Measurements from ENCODE around the gene NOBOX. TPM values are rescaled to one million over a fixed set of nuclear protein-coding genes. Genes with fewer than 3 reads are reported as not detected.
"Not testable (repeated sequence)": the region's sequence is repeated elsewhere in the genome, so short reads cannot be mapped to it uniquely, and the experiment has no call there.

Gene NOBOX
- polyA plus RNA-seq, 3 donors, result not detected

GRCh38 chr7:144348625-144349024, 54.9 kb downstream of the NOBOX start:
- DNase-seq (ENCODE audit: extremely low read depth in 1 of 11, low read depth in 9 of 11, low spot score in 4 of 11), result not testable (repeated sequence)

Other genes starting within 250 kb of the NOBOX start
- 10 to 100 TPM in 1 of 3 donors, 1 to 10 TPM in 2; 3.2 to 10.3 (median 3.7) TPM for gene CTAGE4, start 220.2 kb downstream of the NOBOX start, polyA plus RNA-seq (ENCODE audit: insufficient read length in 3 of 3)
- 10 to 100 TPM; 19.6 to 25.1 (median 21.8) TPM for gene ARHGEF35, start 207.9 kb downstream of the NOBOX start, polyA plus RNA-seq (ENCODE audit: insufficient read length in 3 of 3)
- gene OR2A42, start 164.1 kb downstream of the NOBOX start, polyA plus RNA-seq (ENCODE audit: insufficient read length in 3 of 3), result 1 to 10 TPM in 2 of 3 donors, under 1 TPM in 1; 0.98 to 2.7 (median 1.2) TPM
- gene OR2A7, start 138.9 kb downstream of the NOBOX start, polyA plus RNA-seq (ENCODE audit: insufficient read length in 3 of 3), result 10 to 100 TPM in 2 of 3 donors, 1 to 10 TPM in 1; 3.9 to 12.1 (median 11.6) TPM
- 10 to 100 TPM in 1 of 3 donors, 1 to 10 TPM in 2; 5.0 to 14.3 (median 5.7) TPM for gene CTAGE8, start 134.4 kb downstream of the NOBOX start, polyA plus RNA-seq (ENCODE audit: insufficient read length in 3 of 3)
- gene OR2A1, start 91.3 kb downstream of the NOBOX start, polyA plus RNA-seq (ENCODE audit: insufficient read length in 3 of 3), result 1 to 10 TPM in 1 of 3 donors, under 1 TPM in 2; 0.42 to 1.1 (median 0.81) TPM
- 10 to 100 TPM; 16.5 to 28.0 (median 25.6) TPM for gene ARHGEF5, start 48.3 kb downstream of the NOBOX start, polyA plus RNA-seq (ENCODE audit: insufficient read length in 3 of 3)

All from renal cortex interstitium (tissue), 11 donors.